Measurements from ENCODE around the gene PEX5L. TPM values are rescaled to one million over a fixed set of nuclear protein-coding genes. Genes with fewer than 3 reads are reported as not detected.

PEX5L gene
- total RNA-seq, 4 donors from 2014 or later = 29.1 to 36.5 (median 32.3) TPM

- TF ChIP-seq POLR2A (IDR thresholded peaks at IDR 0.05) (no peak), EP300 (IDR thresholded peaks at IDR 0.05) (no peak), CTCF (IDR thresholded peaks at IDR 0.05) (no peak)
- no peak for DNase-seq (ENCODE audit: low spot score in 2 of 2)
These were observed 160.3 kb downstream of the PEX5L start for GRCh38 chr3:179876440-179876839.

GRCh38 chr3:179872842-179873241 is 163.9 kb downstream of the PEX5L start:
- Histone ChIP-seq H3K4me3 (no peak overlapping the region), H3K27ac (no peak overlapping the region), H3K27me3 (no peaks in the 10 kb centered on the region), H3K36me3 (no peaks in the 10 kb centered on the region), H3K4me1 (no peaks in the 10 kb centered on the region), H3K9me3 (no peaks in the 10 kb centered on the region)
- DNase-seq (ENCODE audit: low spot score in 2 of 2) = no peak
- TF ChIP-seq CTCF (IDR thresholded peaks at IDR 0.05) (no peak), POLR2A (IDR thresholded peaks at IDR 0.05) (no peak), EP300 (IDR thresholded peaks at IDR 0.05) (no peak)
- WGBS, 2 donors = 62 to 71% methylated on average over 5 of the region's 5 CpGs

More at GRCh38 chr3:179876440-179876839, 160.3 kb downstream of the PEX5L start:
- H3K4me3 ChIP-seq = no peak overlapping the region
- no peaks in the 10 kb centered on the region for H3K9me3 ChIP-seq
- H3K27ac ChIP-seq = no peak overlapping the region
- H3K36me3 ChIP-seq = no peaks in the 10 kb centered on the region
- H3K4me1 ChIP-seq = no peaks in the 10 kb centered on the region
- no peaks in the 10 kb centered on the region for H3K27me3 ChIP-seq
- WGBS, 2 donors = 84 to 88% methylated on average over 3 of the region's 3 CpGs

GRCh38 chr3:179871782-179872181 is 165.0 kb downstream of the PEX5L start:
- H3K9me3 ChIP-seq = no peaks in the 10 kb centered on the region
- WGBS, 2 donors = 71 to 75% methylated on average over 4 of the region's 4 CpGs
- no peak for TF ChIP-seq POLR2A (IDR thresholded peaks at IDR 0.05)
- TF ChIP-seq EP300 (IDR thresholded peaks at IDR 0.05) = no peak
- no peak for TF ChIP-seq CTCF (IDR thresholded peaks at IDR 0.05)
- no peaks in the 10 kb centered on the region for H3K4me1 ChIP-seq
- H3K27ac ChIP-seq = no peak overlapping the region
- H3K27me3 ChIP-seq = no peaks in the 10 kb centered on the region
- H3K36me3 ChIP-seq = no peaks in the 10 kb centered on the region
- DNase-seq (ENCODE audit: low spot score in 2 of 2) = no peak
- no peak overlapping the region for H3K4me3 ChIP-seq

- no peak for DNase-seq (ENCODE audit: low spot score in 2 of 2)
These were observed 168.0 kb downstream of the PEX5L start for GRCh38 chr3:179868715-179869114.

GRCh38 chr3:179867961-179868360 is 168.8 kb downstream of the PEX5L start:
- no peak for DNase-seq (ENCODE audit: low spot score in 2 of 2)
- no peak overlapping the region for H3K27ac ChIP-seq
- H3K4me1 ChIP-seq = no peaks in the 10 kb centered on the region
- H3K9me3 ChIP-seq = no peaks in the 10 kb centered on the region
- no peaks in the 10 kb centered on the region for H3K27me3 ChIP-seq
- TF ChIP-seq POLR2A (IDR thresholded peaks at IDR 0.05) = no peak
- no peak for TF ChIP-seq EP300 (IDR thresholded peaks at IDR 0.05)
- TF ChIP-seq CTCF (IDR thresholded peaks at IDR 0.05) = no peak
- no peak overlapping the region for H3K4me3 ChIP-seq
- no peaks in the 10 kb centered on the region for H3K36me3 ChIP-seq
- WGBS, 2 donors = 90 to 95% methylated on average over 1 of the region's 1 CpG

More at GRCh38 chr3:179868715-179869114, 168.0 kb downstream of the PEX5L start:
- Histone ChIP-seq H3K27ac (no peak overlapping the region), H3K27me3 (no peaks in the 10 kb centered on the region), H3K4me3 (no peak overlapping the region), H3K4me1 (no peaks in the 10 kb centered on the region), H3K9me3 (no peaks in the 10 kb centered on the region), H3K36me3 (no peaks in the 10 kb centered on the region)
- TF ChIP-seq EP300 (IDR thresholded peaks at IDR 0.05) (no peak), POLR2A (IDR thresholded peaks at IDR 0.05) (no peak), CTCF (IDR thresholded peaks at IDR 0.05) (no peak)
- WGBS, 2 donors = 73 to 82% methylated on average over 5 of the region's 5 CpGs

Data from tibial nerve (tissue), 4 donors.